Thymus (tissue), 11 donors: ENCODE measurements around the gene RHEBL1. TPM values are rescaled to one million over a fixed set of nuclear protein-coding genes. Genes with fewer than 3 reads are reported as not detected.
A peak's percentile ranks its signal among the peaks of the same experiment; 100 is the strongest.
"Not testable (repeated sequence)": the region's sequence is repeated elsewhere in the genome, so short reads cannot be mapped to it uniquely, and the experiment has no call there.

Experiments
- DNase-seq, 9 donors: peaks; one replicate each; pipeline ENCODE4 v3.0.0-alpha.2; 2013; ENCODE audit warnings: low spot score in 9 of 9, low read depth in 6 of 9, missing footprints in 1 of 9
- H3K27ac ChIP-seq, 2 donors: one replicate each; pipeline ENCODE4 v1.5.1; 2013; ENCODE audit warnings: control low read depth in 1 of 2, low read depth in 1 of 2, low read length in 1 of 2, mild to moderate bottlenecking in 1 of 2, moderate library complexity in 1 of 2
- H3K27me3 ChIP-seq, 2 donors: one replicate each; pipeline ENCODE4 v1.5.1; 2013; ENCODE audit warnings: low read length in 1 of 2; ENCODE audit not compliant: control insufficient read depth in 2 of 2, insufficient read depth in 1 of 2
- H3K36me3 ChIP-seq, 2 donors: one replicate each; pipeline ENCODE4 v1.5.1; 2013; ENCODE audit warnings: low read length in 1 of 2, mild to moderate bottlenecking in 1 of 2, moderate library complexity in 1 of 2; ENCODE audit not compliant: control insufficient read depth in 2 of 2, insufficient read depth in 2 of 2
- H3K4me1 ChIP-seq, 2 donors: one replicate each; pipeline ENCODE4 v1.5.1; 2013; ENCODE audit warnings: low read length in 2 of 2; ENCODE audit not compliant: control insufficient read depth in 2 of 2, insufficient read depth in 2 of 2
- H3K4me3 ChIP-seq, 2 donors: one replicate each; pipeline ENCODE4 v1.5.1; 2013; ENCODE audit warnings: low read length in 2 of 2, control low read depth in 1 of 2, mild to moderate bottlenecking in 1 of 2
- H3K9me3 ChIP-seq, 2 donors: one replicate each; pipeline ENCODE4 v1.5.1; 2013; ENCODE audit warnings: low read length in 1 of 2, mild to moderate bottlenecking in 1 of 2; ENCODE audit not compliant: control insufficient read depth in 2 of 2, insufficient read depth in 1 of 2
- WGBS: extraction: QIAGEN DNeasy Blood & Tissue Kit; methylation state at CpG from one replicate; pipeline ENCODE4 v1.1.7; 2013; 5-methylcytosine and 5-hydroxymethylcytosine counted together
- polyA plus RNA-seq: library from polyadenylated mRNA; stranded (reverse); fragments of 200-250 nt; gene quantifications from one replicate; pipeline ENCODE4 v1.2.3, GENCODE V29; 2013
- total RNA-seq: library from RNA; stranded (reverse); fragments of 120-200 nt; gene quantifications from one replicate; pipeline ENCODE4 v1.2.4, GENCODE V29; 2013
- donor health status: healthy.

Gene RHEBL1
- total and polyA plus RNA-seq, 2 donors: 1.6 to 3.2 TPM

DNA sequence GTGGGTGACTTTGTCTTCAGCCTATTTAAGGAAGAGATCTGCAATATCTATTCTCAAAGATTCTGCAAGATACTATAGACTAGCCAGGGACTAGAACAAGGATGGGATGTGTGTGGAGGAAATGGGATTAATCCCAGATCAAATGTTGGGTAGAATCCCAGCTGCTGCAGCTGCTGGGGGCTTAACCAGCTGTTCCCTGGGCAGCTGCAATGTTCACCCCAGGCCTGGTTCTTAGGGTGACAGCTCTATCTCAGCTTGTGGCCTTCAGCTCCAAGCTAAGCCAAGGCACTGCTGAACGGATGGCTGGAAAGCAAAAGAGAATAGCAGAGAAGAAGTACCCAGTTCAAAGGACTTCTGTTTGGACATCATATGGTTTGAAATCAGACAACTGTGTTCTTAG, 10.0 kb upstream of the RHEBL1 start:
- no peak for DNase-seq

GRCh38 chr12:49070971-49071370, 1.2 kb upstream of the RHEBL1 start:
- Histone ChIP-seq H3K36me3 (no peaks in the 10 kb centered on the region), H3K4me1 (peaks cover 9 to 14% of the 10 kb centered on the region in 2 donors), H3K4me3 (no peak overlapping the region), H3K27me3 (peaks cover 0 to 2% of the 10 kb centered on the region in 2 donors), H3K27ac (no peak overlapping the region), H3K9me3 (no peaks in the 10 kb centered on the region)
- WGBS: 97% methylated on average over 11 of the region's 11 CpGs
- DNase-seq: no peak

More for the DNA sequence above, 10.0 kb upstream of the RHEBL1 start:
- Histone ChIP-seq H3K27ac (no peak overlapping the region), H3K9me3 (no peaks in the 10 kb centered on the region), H3K4me3 (no peak overlapping the region), H3K36me3 (no peaks in the 10 kb centered on the region), H3K4me1 (no peaks in the 10 kb centered on the region), H3K27me3 (peaks cover 0 to 7% of the 10 kb centered on the region in 2 donors)
- 94% methylated on average over 1 of the region's 1 CpG for WGBS

GRCh38 chr12:49068879-49069506, 786 bp downstream of the RHEBL1 start:
- whole genome bisulfite sequencing: 33% methylated on average over 21 of the region's 21 CpGs
- peaks cover 0 to 3% of the 10 kb centered on the region in 2 donors for H3K9me3 ChIP-seq
- H3K27ac ChIP-seq: no peak overlapping the region
- peak overlapping the region; percentile 62 to 63 for H3K4me3 ChIP-seq
- peaks cover 9 to 14% of the 10 kb centered on the region in 2 donors for H3K4me1 ChIP-seq
- H3K36me3 ChIP-seq: peaks cover 4 to 7% of the 10 kb centered on the region in 2 donors
- peaks cover 0 to 2% of the 10 kb centered on the region in 2 donors for H3K27me3 ChIP-seq
- DNase-seq: no peak

DNA sequence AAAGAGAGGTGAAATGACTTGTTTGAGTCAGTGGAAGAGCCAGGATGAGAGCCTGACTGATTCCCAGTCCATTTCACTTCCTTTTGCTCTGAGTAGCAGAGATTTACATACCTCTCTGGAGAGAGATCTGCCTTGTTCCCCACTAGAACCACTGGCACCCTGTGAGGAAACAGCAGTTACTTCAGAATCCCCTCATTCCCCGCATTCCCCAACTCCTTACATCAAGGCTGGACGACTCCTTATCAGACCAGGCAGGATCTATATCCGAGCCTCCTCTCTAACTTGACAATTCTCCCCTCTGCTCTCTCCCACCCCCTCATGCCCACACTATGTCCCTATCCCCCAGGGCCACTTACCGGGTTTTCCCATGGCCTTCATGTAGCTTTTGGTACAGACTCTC, 3.7 kb downstream of the RHEBL1 start:
- 97% methylated on average over 4 of the region's 4 CpGs for whole genome bisulfite sequencing
- Histone ChIP-seq H3K9me3 (peaks cover 0 to 3% of the 10 kb centered on the region in 2 donors), H3K27me3 (peaks cover 0 to 2% of the 10 kb centered on the region in 2 donors), H3K27ac (no peak overlapping the region), H3K4me3 (no peak overlapping the region), H3K4me1 (peaks cover 11 to 16% of the 10 kb centered on the region in 2 donors), H3K36me3 (peaks cover 4 to 7% of the 10 kb centered on the region in 2 donors)
- DNase-seq: no peak

GRCh38 chr12:49064767-49065152, 5.0 kb downstream of the RHEBL1 start:
- DNase-seq: no peak
- Histone ChIP-seq H3K4me3 (no peak overlapping the region), H3K27me3 (peaks cover 0 to 2% of the 10 kb centered on the region in 2 donors), H3K27ac (no peak overlapping the region), H3K4me1 (peaks cover 11 to 14% of the 10 kb centered on the region in 2 donors), H3K9me3 (peaks cover 1 to 9% of the 10 kb centered on the region in 2 donors), H3K36me3 (peaks cover 4 to 7% of the 10 kb centered on the region in 2 donors)
- 98% methylated on average over 5 of the region's 5 CpGs for WGBS

GRCh38 chr12:49061916-49062315, 7.9 kb downstream of the RHEBL1 start:
- H3K9me3 ChIP-seq: not testable (repeated sequence)
- H3K4me1 ChIP-seq: peaks cover 24 to 31% of the 10 kb centered on the region in 2 donors

GRCh38 chr12:49061157-49061650, 8.6 kb downstream of the RHEBL1 start:
- Histone ChIP-seq H3K36me3 (peaks cover 4 to 7% of the 10 kb centered on the region in 2 donors), H3K9me3 (peaks cover 1 to 9% of the 10 kb centered on the region in 2 donors), H3K27ac (peak overlapping the region in 1 of 2 donors; percentile 66), H3K4me3 (peak overlapping the region; percentile 98 to 99), H3K27me3 (no peaks in the 10 kb centered on the region), H3K4me1 (peaks cover 31 to 39% of the 10 kb centered on the region in 2 donors)
- DNase-seq: no peak
- WGBS: 14% methylated on average over 16 of the region's 16 CpGs

More at GRCh38 chr12:49061916-49062315, 7.9 kb downstream of the RHEBL1 start:
- DNase-seq, H3K27me3 ChIP-seq, H3K27ac ChIP-seq, H3K36me3 ChIP-seq, H3K4me3 ChIP-seq: not testable (repeated sequence)
- 98% methylated on average over 17 of the region's 17 CpGs for WGBS

- H3K4me1 ChIP-seq: peaks cover 37 to 46% of the 10 kb centered on the region in 2 donors
- DNase-seq: peak; percentile 88 to 97 (median 92)
- under 1% methylated on average over 72 of the region's 74 CpGs for WGBS
Observed at GRCh38 chr12:49060237-49061156, 9.3 kb downstream of the RHEBL1 start, which contains the start of gene KMT2D. TSS of gene KMT2D (minus strand) at chr12:49060794. CDS start at chr12:49055324, 5,470 bp downstream.

More at GRCh38 chr12:49060237-49061156, 9.3 kb downstream of the RHEBL1 start, which contains the start of gene KMT2D:
- Histone ChIP-seq H3K9me3 (peaks cover 1 to 9% of the 10 kb centered on the region in 2 donors), H3K36me3 (peaks cover 7 to 8% of the 10 kb centered on the region in 2 donors), H3K27me3 (no peaks in the 10 kb centered on the region), H3K4me3 (peak within 1 kb of the TSS; percentile 98 to 99), H3K27ac (peak within 1 kb of the TSS; percentile 94 to 95)
